HepG2 (cell line): ENCODE data around the gene CHKB. TPM values are rescaled to one million over a fixed set of nuclear protein-coding genes. Genes with fewer than 3 reads are reported as not detected.

Source experiments
- AGO2 ChIP-seq: fragments of 200-400 bp; formaldehyde crosslinking; optimal IDR thresholded peaks from 2 replicates; pipeline ENCODE3; 2017; ENCODE audit warnings: mild to moderate bottlenecking, low read depth, low read length, moderate library complexity
- ARID2 ChIP-seq: sonication (generic); formaldehyde crosslinking; IDR thresholded peaks from 2 replicates; pipeline ENCODE4 v1.8.1; 2022; ENCODE audit warnings: mild to moderate bottlenecking, missing genetic modification reagents, borderline replicate concordance
- ASH2L ChIP-seq: fragments of 300-600, 200-600 bp; sonication (generic); IDR thresholded peaks from 2 replicates; pipeline ENCODE4 v1.7.0; 2017; ENCODE audit warnings: low read depth, mild to moderate bottlenecking, moderate library complexity, mixed read lengths, low read length; ENCODE audit not compliant: insufficient read length
- BATF2 ChIP-seq: sonication (generic); formaldehyde crosslinking; IDR thresholded peaks from 2 replicates; pipeline ENCODE4 v1.8.0; 2022; ENCODE audit warnings: mild to moderate bottlenecking, missing genetic modification reagents, moderate library complexity
- ELF3 ChIP-seq: IDR thresholded peaks from 2 replicates; pipeline ENCODE4 v1.6.1; 2016; ENCODE audit warnings: missing genetic modification reagents, missing compliant biosample characterization
- FOXP1 ChIP-seq, 2 experiments: fragments of 450-650 bp in 1 of 2; IDR thresholded peaks; 2 replicates each; pipeline ENCODE4 v1.6.1; 2017 to 2018; ENCODE audit warnings: antibody characterized with exemption in 1 of 2
- HDAC1 ChIP-seq: sonication (generic); formaldehyde crosslinking; IDR thresholded peaks from 2 replicates; pipeline ENCODE4 v1.5.1; 2020; ENCODE audit warnings: mild to moderate bottlenecking, missing genetic modification reagents
- HDAC2 ChIP-seq: sonication (generic); formaldehyde crosslinking; IDR thresholded peaks from 2 replicates; pipeline ENCODE4 v1.4.0; 2020; ENCODE audit warnings: missing genetic modification reagents
- HES4 ChIP-seq: sonication (generic); formaldehyde crosslinking; IDR thresholded peaks from 2 replicates; pipeline ENCODE4 v1.9.0; 2021; ENCODE audit warnings: mild to moderate bottlenecking, missing genetic modification reagents, borderline replicate concordance
- HINFP ChIP-seq: sonication (generic); formaldehyde crosslinking; IDR thresholded peaks from 2 replicates; pipeline ENCODE4 v1.4.0; 2020; ENCODE audit warnings: low read depth, mild to moderate bottlenecking, missing genetic modification reagents
- KMT2A ChIP-seq: sonication (generic); formaldehyde crosslinking; IDR thresholded peaks from 2 replicates; pipeline ENCODE4 v1.4.0; 2020; ENCODE audit warnings: missing genetic modification reagents
- MIER2 ChIP-seq: IDR thresholded peaks from 2 replicates; pipeline ENCODE4 v1.6.1; 2016; ENCODE audit warnings: missing biosample characterization, missing genetic modification reagents
- MIXL1 ChIP-seq: IDR thresholded peaks from 2 replicates; pipeline ENCODE4 v1.6.1; 2016
- PAF1 ChIP-seq: IDR thresholded peaks from 2 replicates; pipeline ENCODE4 v1.6.1; 2016; ENCODE audit warnings: missing genetic modification reagents, missing compliant biosample characterization
- POLR2G ChIP-seq: fragments of 200-400 bp; formaldehyde crosslinking; IDR thresholded peaks from 2 replicates; pipeline ENCODE4 v1.6.1; 2018; ENCODE audit warnings: mild to moderate bottlenecking, low read depth, low read length, moderate library complexity
- SIX4 ChIP-seq: sonication (generic); formaldehyde crosslinking; IDR thresholded peaks from 2 replicates; pipeline ENCODE4 v1.4.0; 2020; ENCODE audit warnings: missing genetic modification reagents
- STAT5B ChIP-seq: sonication (generic); formaldehyde crosslinking; IDR thresholded peaks from 2 replicates; pipeline ENCODE4 v1.4.0; 2020; ENCODE audit warnings: missing genetic modification reagents
- TFE3 ChIP-seq: IDR thresholded peaks from 2 replicates; pipeline ENCODE4 v1.6.1; 2016
- YY1 ChIP-seq: IDR thresholded peaks from 2 replicates; pipeline ENCODE4 v1.6.1; 2011; ENCODE audit warnings: low read length, low read depth, moderate library complexity, mild to moderate bottlenecking; ENCODE audit not compliant: insufficient read depth, insufficient replicate concordance
- ZBTB2 ChIP-seq: sonication (generic); formaldehyde crosslinking; IDR thresholded peaks from 2 replicates; pipeline ENCODE4 v1.8.0; 2022; ENCODE audit warnings: low read depth, missing genetic modification reagents
- ZNF234 ChIP-seq: sonication (generic); formaldehyde crosslinking; conservative IDR thresholded peaks from 2 replicates; pipeline ENCODE4 v1.5.1; 2020; ENCODE audit warnings: mild to moderate bottlenecking, missing genetic modification reagents
- ZNF251 ChIP-seq: sonication (generic); formaldehyde crosslinking; IDR thresholded peaks from 2 replicates; pipeline ENCODE4 v1.9.0; 2021; ENCODE audit warnings: mild to moderate bottlenecking, missing genetic modification reagents
- ZNF350 ChIP-seq: sonication (generic); formaldehyde crosslinking; IDR thresholded peaks from 2 replicates; pipeline ENCODE4 v1.4.0; 2020; ENCODE audit warnings: mild to moderate bottlenecking, low read depth, missing genetic modification reagents, borderline replicate concordance
- ZNF777 ChIP-seq: sonication (generic); formaldehyde crosslinking; IDR thresholded peaks from 2 replicates; pipeline ENCODE4 v1.4.0; 2020; ENCODE audit warnings: missing genetic modification reagents
- ZNF883 ChIP-seq: sonication (generic); formaldehyde crosslinking; IDR thresholded peaks from 2 replicates; pipeline ENCODE4 v1.5.1; 2020; ENCODE audit warnings: mild to moderate bottlenecking, missing genetic modification reagents; ENCODE audit errors: not compliant biosample characterization
- ZSCAN20 ChIP-seq: sonication (generic); formaldehyde crosslinking; IDR thresholded peaks from 2 replicates; pipeline ENCODE4 v1.4.0; 2020; ENCODE audit warnings: missing genetic modification reagents, mild to moderate bottlenecking, borderline replicate concordance
- polyA plus RNA-seq, 8 experiments: library from polyadenylated mRNA; depleted of rRNA in 3 of 8; stranded (reverse) in 7 of 8; unstranded in 1 of 8; fragments of >200 nt; fragmentation: Illumina TruSeq in 4 of 8; extraction: Trizol in 4 of 8; gene quantifications; 2 replicates each; pipeline versions ENCODE4 v1.2.1 to v1.2.3, GENCODE V29; 2011 to 2016; ENCODE audit warnings: low read depth in 4 of 8, missing spikeins in 1 of 8, mixed read lengths in 1 of 8; ENCODE audit not compliant: insufficient read depth in 1 of 8
- total RNA-seq, 5 experiments: library from RNA; depleted of rRNA; stranded (reverse); fragments of >200 nt; fragmentation: Illumina TruSeq; extraction: Trizol; gene quantifications; 2 replicates each; pipeline ENCODE4 v1.2.3, GENCODE V29; 2016; ENCODE audit warnings: low read depth in 1 of 5

CHKB gene
- total and polyA plus RNA-seq, 2 of the 13 experiments (the other 11 are each of a cell fraction or from before 2014, with no cell fraction given): 24.5 to 42.7 TPM

- TF ChIP-seq HDAC1 (CRISPR knock-in tag) (peak; percentile 74), HDAC2 (peak; percentile 30; the same call in 1 of the 2 replicates), ZNF350 (CRISPR knock-in tag) (peak; percentile 56; the same call in 1 of the 2 replicates), ASH2L (peak; percentile 69), ELF3 (no peak), BATF2 (CRISPR knock-in tag) (no peak), FOXP1 (IDR thresholded peaks at IDR 0.05) (no peak), FOXP1 (CRISPR knock-in tag; IDR thresholded peaks at IDR 0.05) (no peak), STAT5B (CRISPR knock-in tag) (0 out of 2 replicates have a peak, but pooled peaks have one; percentile 54), SIX4 (CRISPR knock-in tag) (no peak), ZNF883 (peak; percentile 88), POLR2G (peak; percentile 94), AGO2 (no peak), HES4 (CRISPR knock-in tag) (peak; percentile 78; the same call in 1 of the 2 replicates), MIER2 (CRISPR knock-in tag) (0 out of 2 replicates have a peak, but pooled peaks have one; percentile 43), ARID2 (CRISPR knock-in tag) (no peak), ZNF234 (CRISPR knock-in tag) (0 out of 2 replicates have a peak, but pooled peaks have one; percentile 66), MIXL1 (no peak), KMT2A (CRISPR knock-in tag) (peak; percentile 53; the same call in 1 of the 2 replicates), HINFP (CRISPR knock-in tag) (no peak), ZNF251 (CRISPR knock-in tag) (no peak), ZNF777 (CRISPR knock-in tag) (peak; percentile 67), PAF1 (no peak), YY1 (peak; percentile 90), ZSCAN20 (CRISPR knock-in tag) (peak; percentile 72; the same call in 1 of the 2 replicates), TFE3 (CRISPR knock-in tag) (peak; percentile 42; the same call in 1 of the 2 replicates), ZBTB2 (CRISPR knock-in tag) (peak; percentile 92)
These were observed at the start of gene CHKB (continued) for GRCh38 chr22:50582493-50583293.
